Thyroid gland (tissue), 4 donors: ENCODE results near the gene SHPK. TPM values are rescaled to one million over a fixed set of nuclear protein-coding genes. Genes with fewer than 3 reads are reported as not detected.

Experiments used
- DNase-seq, 2 donors: peaks; one replicate each; pipeline ENCODE4 v3.0.0-alpha.2; 2019
- H3K27ac ChIP-seq, 3 donors: fragments of 200-600 bp; sonication (generic); 1 replicate in 2 of 3; 2 replicates in 1 of 3; pipeline ENCODE4 v1.5.1; 2016 to 2019; ENCODE audit warnings: mild to moderate bottlenecking in 1 of 3, moderate library complexity in 1 of 3
- H3K27me3 ChIP-seq: fragments of 200-600 bp; sonication (generic); one replicate; pipeline ENCODE4 v1.5.1; 2019
- H3K36me3 ChIP-seq, 2 donors: fragments of 200-600 bp; sonication (generic); one replicate each; pipeline ENCODE4 v1.5.1; 2016 to 2019
- H3K4me1 ChIP-seq, 2 donors: fragments of 200-600 bp; sonication (generic); one replicate each; pipeline ENCODE4 v1.5.1; 2017 to 2019
- H3K4me3 ChIP-seq, 3 donors: fragments of 200-600 bp; sonication (generic); replicated peaks in 1 of 3; 1 replicate in 2 of 3; 2 replicates in 1 of 3; pipeline ENCODE4 v1.5.1; 2016; ENCODE audit warnings: mild to moderate bottlenecking in 1 of 3
- H3K9me3 ChIP-seq: fragments of 200-600 bp; sonication (generic); one replicate; pipeline ENCODE4 v1.5.1; 2017
- POLR2A ChIP-seq, 2 donors: fragments of 450-650 bp; IDR thresholded peaks; one replicate each; pipeline ENCODE4 v1.6.1; 2017; ENCODE audit warnings: antibody characterized with exemption in 2 of 2, mild to moderate bottlenecking in 2 of 2, moderate library complexity in 1 of 2
- WGBS, 2 donors: methylation state at CpG; one replicate each; pipeline ENCODE4 v1.1.5; 2017; 5-methylcytosine and 5-hydroxymethylcytosine counted together
- intact Hi-C: fragments of 100-400 bp; cut with DNase I; formaldehyde crosslinking; loops from one replicate; pipeline ENCODE4 v1.15.1; 2023
- total RNA-seq, 4 donors: library from RNA; depleted of rRNA; stranded (reverse); fragments of >200 nt; gene quantifications; one replicate each; pipeline ENCODE4 v1.2.3, GENCODE V29; 2016
- TF ChIP-seq, protein P1 (sequence below), 6 experiments: fragments of 200-600 bp in 3 of 6; fragments of 450-650 bp in 3 of 6; sonication (generic) in 3 of 6; IDR thresholded peaks; one replicate each; pipeline ENCODE4 v1.5.1; 2016 to 2019; ENCODE audit warnings: antibody characterized with exemption in 6 of 6, mild to moderate bottlenecking in 2 of 6, inconsistent platforms in 1 of 6, moderate library complexity in 1 of 6

Gene SHPK
- total RNA-seq, 4 donors from 2014 or later = 16.1 to 18.4 (median 17.6) TPM

- Histone ChIP-seq H3K27ac (no peak overlapping the region), H3K36me3 (no peaks in the 10 kb centered on the region), H3K4me3 (no peak overlapping the region), H3K27me3 (no peaks in the 10 kb centered on the region), H3K4me1 (no peaks in the 10 kb centered on the region), H3K9me3 (no peaks in the 10 kb centered on the region)
- intact Hi-C loops = no loop called here
- TF ChIP-seq, protein P1, sequence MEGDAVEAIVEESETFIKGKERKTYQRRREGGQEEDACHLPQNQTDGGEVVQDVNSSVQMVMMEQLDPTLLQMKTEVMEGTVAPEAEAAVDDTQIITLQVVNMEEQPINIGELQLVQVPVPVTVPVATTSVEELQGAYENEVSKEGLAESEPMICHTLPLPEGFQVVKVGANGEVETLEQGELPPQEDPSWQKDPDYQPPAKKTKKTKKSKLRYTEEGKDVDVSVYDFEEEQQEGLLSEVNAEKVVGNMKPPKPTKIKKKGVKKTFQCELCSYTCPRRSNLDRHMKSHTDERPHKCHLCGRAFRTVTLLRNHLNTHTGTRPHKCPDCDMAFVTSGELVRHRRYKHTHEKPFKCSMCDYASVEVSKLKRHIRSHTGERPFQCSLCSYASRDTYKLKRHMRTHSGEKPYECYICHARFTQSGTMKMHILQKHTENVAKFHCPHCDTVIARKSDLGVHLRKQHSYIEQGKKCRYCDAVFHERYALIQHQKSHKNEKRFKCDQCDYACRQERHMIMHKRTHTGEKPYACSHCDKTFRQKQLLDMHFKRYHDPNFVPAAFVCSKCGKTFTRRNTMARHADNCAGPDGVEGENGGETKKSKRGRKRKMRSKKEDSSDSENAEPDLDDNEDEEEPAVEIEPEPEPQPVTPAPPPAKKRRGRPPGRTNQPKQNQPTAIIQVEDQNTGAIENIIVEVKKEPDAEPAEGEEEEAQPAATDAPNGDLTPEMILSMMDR (IDR thresholded peaks at IDR 0.05) = no peak
- no peak for TF ChIP-seq POLR2A (IDR thresholded peaks at IDR 0.05)
- WGBS, 2 donors = 78 to 85% methylated on average over 10 to 11 of the region's 11 CpGs
- no peak for DNase-seq
These were observed 39.8 kb upstream of the SHPK start for GRCh38 chr17:3675886-3676285.

DNA sequence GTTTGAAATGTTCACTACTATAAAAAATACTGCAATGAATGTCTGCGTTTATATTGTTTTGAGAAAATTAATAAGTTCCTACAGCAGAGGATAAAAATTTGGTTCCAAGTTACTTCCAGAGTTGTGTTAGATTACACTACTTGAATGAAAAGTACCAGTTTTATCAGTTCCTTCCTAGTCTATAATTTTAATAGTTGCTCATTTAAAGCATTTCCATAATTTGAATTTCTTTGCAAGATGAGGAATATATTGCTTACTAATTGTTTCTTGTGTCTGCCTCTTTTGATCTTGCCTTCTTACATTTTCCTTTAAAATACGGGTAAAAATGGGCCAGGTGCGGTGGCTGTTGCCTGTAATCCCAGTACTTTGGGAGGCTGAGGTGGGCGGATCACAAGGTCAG lies 36.5 kb upstream of the SHPK start:
- DNase-seq = no peak
- Histone ChIP-seq H3K36me3 (no peaks in the 10 kb centered on the region), H3K9me3 (no peaks in the 10 kb centered on the region), H3K27ac (no peak overlapping the region), H3K4me3 (no peak overlapping the region), H3K4me1 (peaks cover 9 to 10% of the 10 kb centered on the region in 2 donors), H3K27me3 (no peaks in the 10 kb centered on the region)
- intact Hi-C loops = no loop called here
- TF ChIP-seq, protein P1 (IDR thresholded peaks at IDR 0.05) = no peak
- TF ChIP-seq POLR2A (IDR thresholded peaks at IDR 0.05) = no peak
- 94 to 96% methylated on average over 4 of the region's 4 CpGs for WGBS, 2 donors

DNA sequence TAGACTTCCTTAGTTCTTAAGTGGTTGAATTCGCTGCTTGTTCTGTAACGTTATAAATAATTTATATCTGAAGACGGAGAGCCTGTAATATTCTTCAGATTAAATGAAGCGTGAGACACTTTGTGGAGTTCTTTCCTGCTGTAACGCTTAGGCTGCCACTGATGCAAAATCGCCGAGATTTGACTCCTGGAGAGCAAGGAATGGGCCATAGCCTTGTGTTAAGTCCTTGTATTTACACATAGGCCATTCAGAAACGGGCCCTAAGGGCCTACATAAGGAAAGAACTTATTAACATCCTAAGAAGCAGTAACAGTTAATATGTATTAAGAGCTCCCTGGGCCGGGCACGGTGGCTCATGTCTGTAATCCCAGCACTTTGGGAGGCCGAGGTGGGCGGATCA lies 33.5 kb upstream of the SHPK start:
- Histone ChIP-seq H3K27me3 (no peaks in the 10 kb centered on the region), H3K9me3 (no peaks in the 10 kb centered on the region), H3K4me3 (peak overlapping the region in 2 of 3 donors; percentile 83 to 99), H3K27ac (no peak overlapping the region), H3K4me1 (peaks cover 14 to 25% of the 10 kb centered on the region in 2 donors), H3K36me3 (peaks cover under 1 to 4% of the 10 kb centered on the region in 2 donors)
- no peak for DNase-seq
- no peak for TF ChIP-seq POLR2A (IDR thresholded peaks at IDR 0.05)
- TF ChIP-seq, protein P1 (IDR thresholded peaks at IDR 0.05) = no peak
- intact Hi-C loops = no loop called here
- 39 to 43% methylated on average over 11 to 12 of the region's 12 CpGs for WGBS, 2 donors

DNA sequence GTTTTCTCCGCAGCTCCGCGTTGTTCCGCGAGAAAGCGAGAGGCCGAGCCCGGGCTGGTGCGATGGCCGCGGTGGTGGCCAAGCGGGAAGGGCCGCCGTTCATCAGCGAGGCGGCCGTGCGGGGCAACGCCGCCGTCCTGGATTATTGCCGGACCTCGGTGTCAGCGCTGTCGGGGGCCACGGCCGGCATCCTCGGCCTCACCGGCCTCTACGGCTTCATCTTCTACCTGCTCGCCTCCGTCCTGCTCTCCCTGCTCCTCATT lies 33.0 kb upstream of the SHPK start:
- no peak for DNase-seq
- Histone ChIP-seq H3K36me3 (peaks cover 6 to 9% of the 10 kb centered on the region in 2 donors), H3K27me3 (no peaks in the 10 kb centered on the region), H3K4me3 (peak overlapping the region; percentile 80 to 99 (median 83)), H3K9me3 (no peaks in the 10 kb centered on the region), H3K4me1 (peaks cover 14 to 25% of the 10 kb centered on the region in 2 donors), H3K27ac (peak overlapping the region; percentile 73 to 81 (median 74))
- WGBS, 2 donors = 0% methylated on average over 17 to 21 of the region's 32 CpGs
- intact Hi-C loops = no loop called here
- no peak for TF ChIP-seq POLR2A (IDR thresholded peaks at IDR 0.05)
- TF ChIP-seq, protein P1 (IDR thresholded peaks at IDR 0.05) = no peak

GRCh38 chr17:3668279-3669084 lies 32.4 kb upstream of the SHPK start, which contains the start of the genes EMC6 and TAX1BP3:
Gene EMC6 (plus strand): TSS chr17:3668812. CDS start chr17:3669147, 335 bp downstream.
Gene TAX1BP3 (minus strand): TSS chr17:3668578. CDS start chr17:3668526, 52 bp downstream.
- Histone ChIP-seq H3K27ac (peak within 1 kb of the TSS; percentile 89 to 99 (median 98)), H3K9me3 (no peaks in the 10 kb centered on the region), H3K36me3 (peaks cover 11 to 14% of the 10 kb centered on the region in 2 donors), H3K4me3 (peak within 1 kb of the TSS; percentile 80 to 99 (median 83)), H3K27me3 (no peaks in the 10 kb centered on the region), H3K4me1 (peaks cover 14 to 25% of the 10 kb centered on the region in 2 donors)
- peak; percentile 99 for DNase-seq
- 0% methylated on average over 9 to 16 of the region's 89 CpGs for WGBS, 2 donors
- intact Hi-C loops = no loop called here
- TF ChIP-seq, protein P1 (IDR thresholded peaks at IDR 0.05) = no peak
- TF ChIP-seq POLR2A (IDR thresholded peaks at IDR 0.05) = peak; percentile 71 to 96
